Progenitor cell of endocrine pancreas (in vitro differentiated cells): ENCODE results near the gene HEXD. TPM values are rescaled to one million over a fixed set of nuclear protein-coding genes. Genes with fewer than 3 reads are reported as not detected.

Source experiments
- DNase-seq: peaks from one replicate; pipeline ENCODE4 v3.0.0; 2021; ENCODE audit warnings: low spot score; ENCODE audit not compliant: unreplicated experiment
- H3K27ac Mint-ChIP-seq: 2 replicates; pipeline ENCODE4 v1.8.0; 2021; ENCODE audit warnings: mild to moderate bottlenecking, moderate library complexity, mixed read lengths
- H3K27me3 Mint-ChIP-seq: 2 replicates; pipeline ENCODE4 v1.8.0; 2021; ENCODE audit warnings: mixed read lengths
- H3K36me3 Mint-ChIP-seq: 2 replicates; pipeline ENCODE4 v1.8.0; 2022; ENCODE audit warnings: mixed read lengths; ENCODE audit not compliant: insufficient read depth
- H3K4me1 Mint-ChIP-seq: 2 replicates; pipeline ENCODE4 v1.8.0; 2021; ENCODE audit warnings: low read depth, mixed read lengths
- H3K4me3 Mint-ChIP-seq: 2 replicates; pipeline ENCODE4 v1.8.0; 2021; ENCODE audit warnings: low read depth, mild to moderate bottlenecking, moderate library complexity, mixed read lengths
- H3K9me3 Mint-ChIP-seq: 2 replicates; pipeline ENCODE4 v1.8.0; 2021; ENCODE audit warnings: low read depth, mixed read lengths
- CTCF ChIP-seq: fragments of 200-600 bp; sonication (generic); IDR thresholded peaks from one replicate; pipeline ENCODE4 v1.5.0; 2021; ENCODE audit warnings: antibody characterized with exemption, mild to moderate bottlenecking; ENCODE audit not compliant: unreplicated experiment
- total RNA-seq: library from RNA; stranded (reverse); gene quantifications from 2 replicates; pipeline ENCODE4 v1.2.1, GENCODE V29; 2021

HEXD gene
- total RNA-seq, 1 donor from 2014 or later: 86.4 TPM

- DNase-seq: no peak
- Mint-ChIP-seq H3K27ac (no peak overlapping the region), H3K36me3 (peaks cover 6% of the 10 kb centered on the region), H3K9me3 (no peaks in the 10 kb centered on the region), H3K27me3 (no peaks in the 10 kb centered on the region), H3K4me3 (no peak overlapping the region), H3K4me1 (no peaks in the 10 kb centered on the region)
- no peak for TF ChIP-seq CTCF
These were observed 21.2 kb downstream of the HEXD start for GRCh38 chr17:82439194-82439828.

- TF ChIP-seq CTCF: no peak
- no peak overlapping the region for H3K27ac Mint-ChIP-seq
- H3K27me3 Mint-ChIP-seq: no peaks in the 10 kb centered on the region
- H3K4me1 Mint-ChIP-seq: no peaks in the 10 kb centered on the region
- no peak overlapping the region for H3K4me3 Mint-ChIP-seq
- no peak for DNase-seq
- H3K9me3 Mint-ChIP-seq: no peaks in the 10 kb centered on the region
- peaks cover 6% of the 10 kb centered on the region for H3K36me3 Mint-ChIP-seq
These were observed 21.8 kb downstream of the HEXD start for GRCh38 chr17:82439829-82440365.

- Mint-ChIP-seq H3K9me3 (no peaks in the 10 kb centered on the region), H3K4me3 (no peak overlapping the region), H3K27ac (peak overlapping the region; percentile 22), H3K36me3 (peaks cover 6% of the 10 kb centered on the region), H3K27me3 (no peaks in the 10 kb centered on the region), H3K4me1 (no peaks in the 10 kb centered on the region)
- no peak for DNase-seq
- TF ChIP-seq CTCF: no peak
These were observed 22.4 kb downstream of the HEXD start for GRCh38 chr17:82440469-82440981.

GRCh38 chr17:82440991-82441627, 23.0 kb downstream of the HEXD start:
- no peak for TF ChIP-seq CTCF
- Mint-ChIP-seq H3K36me3 (peaks cover 6% of the 10 kb centered on the region), H3K27me3 (no peaks in the 10 kb centered on the region), H3K27ac (peak overlapping the region; percentile 13), H3K9me3 (no peaks in the 10 kb centered on the region), H3K4me3 (no peak overlapping the region), H3K4me1 (no peaks in the 10 kb centered on the region)
- DNase-seq: no peak

GRCh38 chr17:82441691-82442487, 23.7 kb downstream of the HEXD start:
- TF ChIP-seq CTCF: no peak
- no peak overlapping the region for H3K4me3 Mint-ChIP-seq
- peaks cover 6% of the 10 kb centered on the region for H3K36me3 Mint-ChIP-seq
- H3K27ac Mint-ChIP-seq: no peak overlapping the region
- no peak for DNase-seq
- no peaks in the 10 kb centered on the region for H3K27me3 Mint-ChIP-seq
- no peaks in the 10 kb centered on the region for H3K9me3 Mint-ChIP-seq
- no peaks in the 10 kb centered on the region for H3K4me1 Mint-ChIP-seq
